IMR-90 (cell line): ENCODE measurements around the gene SPATS2L.

Experiments
- CTCF ChIP-seq: conservative IDR thresholded peaks from 2 replicates; pipeline ENCODE4 v1.5.1; 2012; ENCODE audit warnings: mild to moderate bottlenecking, low read depth, low read length, improper control_type of control experiment
- POLR2A ChIP-seq: IDR thresholded peaks from 2 replicates; pipeline ENCODE4 v1.6.1; 2012; ENCODE audit warnings: mild to moderate bottlenecking, low read depth, low read length
- RAD21 ChIP-seq: IDR thresholded peaks from 2 replicates; pipeline ENCODE4 v1.6.1; 2012; ENCODE audit warnings: low read length, improper control_type of control experiment
- RCOR1 ChIP-seq: IDR thresholded peaks from 2 replicates; pipeline ENCODE4 v1.6.1; 2012; ENCODE audit warnings: mild to moderate bottlenecking, low read length, improper control_type of control experiment; ENCODE audit not compliant: insufficient replicate concordance
- TF ChIP-seq, protein P1 (sequence below): fragments of 150-350 bp; IDR thresholded peaks from 2 replicates; pipeline ENCODE4 v1.6.1; 2016; ENCODE audit warnings: low read depth, mild to moderate bottlenecking, low read length, moderate library complexity, borderline replicate concordance

GRCh38 chr2:200310545-200310971 is 4.1 kb downstream of the SPATS2L start:
- TF ChIP-seq CTCF (no peak), POLR2A (no peak), RAD21 (no peak), RCOR1 (no peak)
- TF ChIP-seq, protein P1, sequence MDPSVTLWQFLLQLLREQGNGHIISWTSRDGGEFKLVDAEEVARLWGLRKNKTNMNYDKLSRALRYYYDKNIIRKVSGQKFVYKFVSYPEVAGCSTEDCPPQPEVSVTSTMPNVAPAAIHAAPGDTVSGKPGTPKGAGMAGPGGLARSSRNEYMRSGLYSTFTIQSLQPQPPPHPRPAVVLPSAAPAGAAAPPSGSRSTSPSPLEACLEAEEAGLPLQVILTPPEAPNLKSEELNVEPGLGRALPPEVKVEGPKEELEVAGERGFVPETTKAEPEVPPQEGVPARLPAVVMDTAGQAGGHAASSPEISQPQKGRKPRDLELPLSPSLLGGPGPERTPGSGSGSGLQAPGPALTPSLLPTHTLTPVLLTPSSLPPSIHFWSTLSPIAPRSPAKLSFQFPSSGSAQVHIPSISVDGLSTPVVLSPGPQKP: no peak
